Measurements from ENCODE around the gene DGCR2.
"Not testable (repeated sequence)": the region's sequence is repeated elsewhere in the genome, so short reads cannot be mapped to it uniquely, and the experiment has no call there.

Gene DGCR2

GRCh38 chr22:19039796-19040280 lies 82.4 kb downstream of the DGCR2 start:
- DNase-seq = no peak

GRCh38 chr22:19039448-19039780 lies 82.8 kb downstream of the DGCR2 start:
- no peak for DNase-seq

- DNase-seq = no peak
Measured at GRCh38 chr22:19038728-19039447, 83.3 kb downstream of the DGCR2 start.

DNA sequence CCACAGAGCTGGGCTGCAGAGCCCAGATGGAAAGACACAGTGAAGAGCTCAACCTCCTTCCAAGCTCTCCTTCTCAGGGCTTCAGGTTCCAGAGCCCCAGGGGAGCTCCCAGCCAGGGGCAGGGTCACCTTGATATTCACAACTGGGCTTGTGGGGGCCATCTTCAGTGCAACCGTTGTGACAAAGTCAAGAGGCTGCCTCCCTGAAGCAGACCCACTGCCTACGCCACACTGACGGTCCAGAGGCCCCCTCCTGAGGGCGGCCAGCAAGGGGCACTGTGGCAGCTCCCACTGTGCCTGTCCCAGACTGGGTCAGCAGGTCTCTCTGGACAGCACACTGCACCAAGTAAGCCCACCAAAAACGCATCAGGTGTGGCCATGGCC lies 84.1 kb downstream of the DGCR2 start:
- no peak for DNase-seq

DNA sequence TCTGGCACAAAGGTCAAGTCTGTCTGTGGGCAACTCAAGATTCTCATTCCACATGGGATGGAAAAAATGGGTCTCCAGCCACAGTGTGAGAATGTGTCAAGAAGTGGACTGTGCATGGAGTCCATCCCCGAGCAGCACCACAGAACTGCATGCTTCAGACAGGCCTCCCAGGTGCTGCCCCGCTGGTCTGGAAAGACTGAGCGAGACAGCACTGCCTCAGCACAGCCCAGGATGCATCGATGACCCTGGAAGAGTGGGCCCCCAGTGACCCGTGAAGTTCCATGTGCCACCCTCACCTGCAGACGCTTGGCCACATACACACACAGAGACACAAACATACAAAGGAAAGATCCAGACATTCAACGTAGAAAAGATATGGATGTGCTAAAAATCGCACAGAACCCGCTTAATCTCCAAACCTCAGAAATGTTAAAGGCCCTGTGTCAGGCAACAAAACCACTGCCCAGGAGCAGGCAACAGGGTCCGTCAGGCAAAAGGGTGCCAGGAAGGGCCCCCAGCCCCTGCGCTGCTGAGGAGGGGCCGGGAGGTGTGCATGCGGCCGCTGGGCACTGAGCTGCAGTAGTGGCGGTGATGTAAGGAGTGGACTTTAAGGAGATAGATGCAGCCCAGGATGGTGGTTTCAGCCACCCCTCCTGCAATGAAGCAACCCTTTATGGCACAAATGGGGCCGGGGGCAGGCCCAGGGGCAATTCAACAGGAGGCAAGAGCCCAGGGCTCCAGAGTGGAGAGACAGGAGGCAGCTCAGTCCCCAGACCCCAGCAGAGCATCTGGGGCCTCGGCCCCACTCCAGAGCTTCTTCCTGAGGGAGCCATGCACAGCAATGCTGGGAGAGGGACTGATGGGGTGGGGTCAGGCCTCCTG lies 84.7 kb downstream of the DGCR2 start:
- DNase-seq = no peak

GRCh38 chr22:19036523-19037273 lies 85.5 kb downstream of the DGCR2 start:
- no peak for DNase-seq

GRCh38 chr22:19036229-19036522 lies 86.0 kb downstream of the DGCR2 start:
- DNase-seq = no peak

GRCh38 chr22:19035474-19036228 lies 86.6 kb downstream of the DGCR2 start:
- DNase-seq = no peak

DNA sequence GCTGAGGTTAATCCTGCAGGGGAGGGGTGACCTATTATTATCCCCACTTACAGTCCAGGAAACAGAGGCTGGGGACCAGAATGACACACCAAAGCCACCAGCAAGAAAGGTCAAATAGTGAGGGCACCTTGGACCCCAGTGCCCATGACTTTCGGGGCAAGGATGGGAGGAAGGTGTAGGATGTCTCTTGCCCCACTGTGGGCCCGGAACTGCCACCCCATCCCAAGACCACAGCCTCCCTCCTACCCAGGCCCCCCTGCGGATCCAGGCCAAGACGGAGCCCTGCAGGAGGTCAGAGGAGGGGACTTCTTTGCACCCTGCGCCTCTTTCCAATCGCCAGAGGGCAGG lies 87.1 kb downstream of the DGCR2 start:
- DNase-seq = not testable (repeated sequence)

DNA sequence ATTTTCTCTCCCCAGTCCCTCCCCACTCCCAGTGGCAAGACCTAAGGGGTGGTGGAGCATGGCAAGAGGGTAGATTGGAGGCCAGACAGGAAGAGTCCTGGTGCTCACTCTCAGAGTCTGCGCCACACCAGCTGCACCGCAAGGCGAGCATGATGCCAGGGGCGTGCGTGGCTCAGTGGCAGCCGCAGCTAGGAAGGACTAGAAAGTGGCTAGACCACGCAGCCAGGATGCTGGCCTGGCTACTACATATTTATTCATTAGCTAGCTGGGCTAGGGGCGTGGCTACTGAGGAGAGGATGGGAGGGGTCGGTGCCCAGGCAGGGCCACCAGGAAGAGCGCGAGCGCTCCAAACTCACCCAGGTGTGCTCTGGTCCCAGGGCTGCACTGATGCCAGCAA lies 87.5 kb downstream of the DGCR2 start:
- not testable (repeated sequence) for DNase-seq

GRCh38 chr22:19034031-19034723 lies 88.0 kb downstream of the DGCR2 start:
- DNase-seq = not testable (repeated sequence)

GRCh38 chr22:19033568-19033905 lies 88.7 kb downstream of the DGCR2 start:
- DNase-seq = not testable (repeated sequence)

DNA sequence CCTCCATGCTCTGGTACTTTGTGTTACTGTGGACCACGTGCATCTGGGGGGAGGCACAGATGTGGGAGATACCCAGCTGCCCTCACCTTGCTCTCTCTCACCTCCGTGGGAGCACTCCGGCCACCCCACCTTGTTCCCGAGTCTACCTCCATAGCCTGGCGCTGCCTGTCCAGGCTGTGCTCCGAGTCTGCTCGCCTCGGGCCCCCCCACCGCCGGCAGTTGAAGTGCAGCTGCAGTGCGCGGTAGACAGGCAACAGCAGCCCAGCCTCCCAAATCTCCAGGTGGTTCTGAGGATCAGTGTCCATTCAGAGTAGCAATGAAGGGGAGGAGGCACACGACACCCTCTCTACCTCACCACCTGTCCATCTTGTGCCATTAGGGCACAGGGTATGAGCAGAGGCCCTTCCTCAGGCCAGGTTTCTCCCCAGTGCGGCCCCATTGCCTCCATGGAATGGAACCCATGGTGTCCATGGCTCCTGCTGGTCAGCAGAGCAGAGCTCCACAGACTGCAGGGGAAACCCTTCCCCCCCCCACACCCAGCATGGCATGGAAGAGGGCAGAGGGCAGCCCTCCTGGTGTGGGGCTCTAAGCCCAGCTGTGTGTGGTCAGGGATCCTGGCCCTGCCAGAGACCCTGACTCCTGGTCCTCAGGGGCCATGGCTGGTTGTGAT lies 89.2 kb downstream of the DGCR2 start:
- DNase-seq = not testable (repeated sequence)

GRCh38 chr22:19032156-19032785 lies 89.9 kb downstream of the DGCR2 start:
- not testable (repeated sequence) for DNase-seq

GRCh38 chr22:19030889-19031252 lies 91.3 kb downstream of the DGCR2 start:
- DNase-seq = not testable (repeated sequence)

DNA sequence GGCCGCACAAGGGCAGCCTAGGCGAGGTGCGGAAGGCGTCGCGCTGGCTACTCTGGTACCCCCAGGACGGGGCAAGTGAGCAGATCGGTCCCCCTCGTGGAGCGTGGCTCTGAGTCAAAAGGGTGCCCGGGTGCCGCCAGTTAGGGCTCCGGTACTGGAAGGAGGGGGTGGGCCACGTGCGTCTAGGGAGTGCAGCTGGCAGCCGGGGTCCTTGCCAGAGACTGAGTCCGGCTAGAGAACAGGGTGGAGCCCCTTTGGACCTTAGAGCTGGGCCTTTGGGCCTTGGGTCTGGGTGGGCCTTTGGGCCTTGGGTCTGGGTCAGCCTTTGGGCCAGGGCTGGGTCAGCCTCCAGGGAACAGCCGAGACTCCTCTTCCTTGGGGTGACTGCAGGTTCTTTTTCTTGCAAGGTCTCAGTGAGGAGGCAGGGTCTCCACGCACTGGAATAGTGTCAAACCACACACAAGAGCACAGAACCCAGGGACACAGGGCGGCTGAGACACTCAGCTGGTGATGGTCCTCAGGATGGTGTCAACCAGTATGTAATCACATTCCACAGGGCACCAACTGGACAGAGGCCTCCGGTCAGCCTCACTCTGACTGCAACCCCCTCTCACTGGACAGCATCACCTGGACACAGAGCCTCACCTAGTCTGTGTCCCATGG lies 91.9 kb downstream of the DGCR2 start:
- not testable (repeated sequence) for DNase-seq

DNA sequence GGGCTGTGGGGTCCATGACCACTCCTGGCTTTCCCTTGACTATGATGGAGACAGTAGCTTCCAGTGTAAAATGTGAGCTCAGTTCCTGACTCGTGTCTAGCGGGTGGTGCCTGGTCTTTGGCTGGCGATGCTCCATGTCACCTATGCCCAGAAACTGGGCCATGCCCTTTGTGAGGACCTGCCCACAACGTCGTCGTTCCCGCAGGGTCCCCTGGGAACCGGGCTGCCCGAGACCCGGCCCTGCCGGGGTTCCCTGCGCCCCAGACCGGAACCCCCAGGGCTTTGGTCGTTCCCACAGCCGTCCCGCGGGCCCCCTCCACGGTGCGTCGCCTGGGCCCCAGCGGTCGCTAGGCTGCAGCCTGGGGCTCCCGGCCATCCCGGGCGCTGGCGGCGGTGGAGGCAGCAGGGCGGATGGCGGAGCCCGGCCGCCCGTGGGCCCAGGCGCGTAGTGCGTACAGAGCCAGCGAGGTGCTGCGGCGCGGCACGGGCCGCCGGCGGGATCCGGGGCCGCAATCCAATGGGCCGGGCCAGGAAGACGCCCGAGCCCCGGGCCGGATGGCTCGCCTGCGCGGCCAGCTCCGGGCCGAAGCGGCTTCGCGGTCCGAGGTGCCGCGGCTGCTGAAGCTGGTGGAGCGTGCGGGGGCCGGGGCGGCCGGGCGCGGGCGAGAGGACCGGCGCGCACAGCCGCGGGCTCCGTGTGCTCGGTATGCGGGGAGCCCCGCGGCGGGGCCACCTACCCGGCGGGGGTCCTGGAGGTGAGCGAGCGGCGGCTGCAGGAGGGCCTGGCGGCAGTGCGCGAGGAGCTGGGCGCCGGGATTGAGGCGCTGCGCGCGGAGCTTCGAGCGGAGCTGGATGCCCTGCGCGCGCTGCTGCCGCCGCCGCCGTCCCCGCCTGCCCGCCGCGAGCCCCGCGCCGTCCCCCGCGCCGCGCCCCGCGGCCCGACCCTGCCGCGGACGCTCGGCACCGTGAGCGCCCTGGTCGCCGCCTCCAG lies 92.8 kb downstream of the DGCR2 start:
- not testable (repeated sequence) for DNase-seq

DNA sequence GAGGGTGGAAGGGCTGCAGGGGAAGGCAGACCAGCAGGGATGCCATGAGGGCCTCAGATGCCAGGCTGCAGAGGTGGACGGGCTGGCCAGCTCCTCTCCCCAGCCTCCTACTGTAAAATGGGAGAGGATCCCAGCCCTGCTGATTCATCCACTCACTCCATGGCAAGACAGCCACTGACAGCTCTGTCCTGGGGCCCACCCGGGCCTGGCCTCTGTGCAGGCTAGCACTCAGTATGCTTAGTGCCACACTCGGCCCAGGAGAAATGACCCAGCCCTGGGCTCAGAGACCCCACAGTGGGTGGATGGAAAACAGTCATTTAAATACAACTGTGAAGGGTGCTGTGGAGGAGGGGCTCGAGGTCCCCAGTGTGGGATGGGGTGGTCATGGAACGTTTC lies 94.2 kb downstream of the DGCR2 start:
- DNase-seq = not testable (repeated sequence)

DNA sequence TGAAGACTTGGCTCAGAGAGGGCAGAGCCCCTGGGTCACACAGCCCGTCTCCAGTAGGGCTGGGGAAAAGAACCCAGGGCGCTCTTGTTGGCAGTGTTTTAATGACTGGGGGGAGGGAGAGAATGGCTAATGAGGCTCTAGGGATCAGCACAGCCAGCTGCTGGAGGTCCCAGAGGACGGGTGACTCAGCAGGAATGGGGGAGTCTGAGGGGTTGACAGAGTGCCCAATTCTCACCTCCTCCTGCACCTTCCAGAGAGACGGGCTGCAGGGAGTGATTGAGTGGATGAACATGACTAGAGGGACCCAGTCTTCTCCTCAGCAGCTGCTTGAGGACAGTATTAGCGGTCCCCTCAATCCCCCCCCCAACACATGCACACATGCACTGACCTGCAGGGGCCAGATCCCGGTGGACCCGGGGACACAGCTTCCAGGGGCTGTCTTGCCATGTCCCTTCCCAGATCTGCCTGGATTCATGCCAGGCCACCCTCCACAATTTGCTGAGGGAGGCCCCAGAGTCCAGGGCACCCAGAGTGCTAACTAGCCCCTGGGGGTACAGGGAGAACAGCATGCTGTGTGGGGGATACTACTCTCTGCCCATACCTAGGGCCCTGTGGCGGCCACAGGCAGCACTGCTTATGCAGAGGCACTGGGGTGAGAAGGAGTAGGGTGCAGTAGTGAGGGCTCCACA lies 94.7 kb downstream of the DGCR2 start:
- DNase-seq = not testable (repeated sequence)
